Sigmoid colon (tissue), 7 donors: ENCODE data around the gene CYP46A1. TPM values are rescaled to one million over a fixed set of nuclear protein-coding genes. Genes with fewer than 3 reads are reported as not detected.

Experiments
- DNase-seq: peaks from one replicate; pipeline ENCODE4 v3.0.0-alpha.2; 2019
- H3K27ac ChIP-seq, 4 donors: fragments of 200-600 bp; sonication (generic); one replicate each; pipeline ENCODE4 v1.5.1; 2016 to 2019; ENCODE audit warnings: mild to moderate bottlenecking in 1 of 4
- H3K27me3 ChIP-seq, 3 donors: fragments of 200-600 bp; sonication (generic); one replicate each; pipeline ENCODE4 v1.5.1; 2019; ENCODE audit warnings: mild to moderate bottlenecking in 1 of 3
- H3K36me3 ChIP-seq, 4 donors: fragments of 200-600 bp; sonication (generic); one replicate each; pipeline ENCODE4 v1.5.1; 2016 to 2019
- H3K4me1 ChIP-seq, 4 donors: fragments of 200-600 bp; sonication (generic); one replicate each; pipeline ENCODE4 v1.5.1; 2017 to 2019
- H3K4me3 ChIP-seq, 4 donors: fragments of 200-600 bp; sonication (generic); one replicate each; pipeline ENCODE4 v1.5.1; 2017 to 2019; ENCODE audit warnings: mild to moderate bottlenecking in 2 of 4, moderate library complexity in 1 of 4
- H3K9me3 ChIP-seq, 4 donors: fragments of 200-600 bp in 3 of 4; sonication (generic) in 3 of 4; one replicate each; pipeline versions ENCODE4 v1.5.1 to v1.6.1; 2013 to 2019
- EP300 ChIP-seq, 4 donors: sonication (generic); formaldehyde crosslinking; IDR thresholded peaks; one replicate each; pipeline ENCODE4 v1.6.1; 2017; ENCODE audit warnings: antibody characterized with exemption in 4 of 4
- POLR2A ChIP-seq, 2 donors: fragments of 450-650 bp; IDR thresholded peaks; one replicate each; pipeline ENCODE4 v1.6.1; 2016; ENCODE audit warnings: antibody characterized with exemption in 2 of 2, mild to moderate bottlenecking in 2 of 2, moderate library complexity in 2 of 2
- POLR2AphosphoS5 ChIP-seq, 4 donors: sonication (generic); formaldehyde crosslinking; IDR thresholded peaks; one replicate each; pipeline ENCODE4 v1.6.1; 2017; ENCODE audit warnings: antibody characterized with exemption in 4 of 4
- WGBS, 2 donors: extraction: QIAGEN DNeasy Blood & Tissue Kit; methylation state at CpG; one replicate each; pipeline ENCODE4 v1.1.7; 2013; 5-methylcytosine and 5-hydroxymethylcytosine counted together
- intact Hi-C: fragments of 100-400 bp; cut with DNase I; formaldehyde crosslinking; loops from one replicate; pipeline ENCODE4 v1.15.1; 2023
- polyA plus RNA-seq, 3 donors: library from polyadenylated mRNA; stranded (reverse); fragments of 200-250 nt; gene quantifications; one replicate each; pipeline ENCODE4 v1.2.3, GENCODE V29; 2013
- total RNA-seq, 4 donors: library from RNA; depleted of rRNA; stranded (reverse); fragments of >200 nt; gene quantifications; one replicate each; pipeline ENCODE4 v1.1.0, GENCODE V29; 2016
- TF ChIP-seq, protein P1 (sequence below), 4 experiments: fragments of 450-650 bp in 3 of 4; fragments of 200-600 bp in 1 of 4; IDR thresholded peaks; one replicate each; pipeline ENCODE4 v1.5.1; 2016 to 2019; ENCODE audit warnings: antibody characterized with exemption in 4 of 4, mild to moderate bottlenecking in 3 of 4, moderate library complexity in 2 of 4
- donor health status: healthy with polysubstance abuse.
- donor health status: Bipolar disorder and iron deficiency.
- donor health status: healthy.

The CYP46A1 gene
- total and polyA plus RNA-seq, 7 donors, result under 0.01 to 2.0 (median 0.84) TPM; not detected in 1

DNA sequence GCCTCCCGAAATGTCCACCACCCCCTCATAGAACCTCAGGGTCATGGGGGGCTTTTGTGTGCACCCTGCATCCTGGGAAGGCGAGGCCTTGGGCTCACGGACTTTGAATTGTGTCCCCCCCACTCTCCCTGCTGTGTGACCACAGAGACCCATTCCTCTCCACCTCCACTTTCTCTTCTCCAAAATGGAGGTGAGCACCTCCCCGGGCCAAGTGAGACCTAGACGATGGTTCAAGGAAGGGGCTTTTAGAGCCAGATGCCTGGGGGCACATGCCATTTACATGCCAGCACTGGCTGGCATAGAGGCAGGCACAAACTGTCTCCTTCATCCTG lies 33.5 kb downstream of the CYP46A1 start:
- no peaks in the 10 kb centered on the region for H3K9me3 ChIP-seq
- no peaks in the 10 kb centered on the region for H3K27me3 ChIP-seq
- H3K4me1 ChIP-seq, result no peaks in the 10 kb centered on the region
- H3K4me3 ChIP-seq, result no peak overlapping the region
- TF ChIP-seq POLR2A (IDR thresholded peaks at IDR 0.05) (no peak), POLR2AphosphoS5 (IDR thresholded peaks at IDR 0.05) (no peak), EP300 (IDR thresholded peaks at IDR 0.05) (no peak)
- TF ChIP-seq, protein P1, sequence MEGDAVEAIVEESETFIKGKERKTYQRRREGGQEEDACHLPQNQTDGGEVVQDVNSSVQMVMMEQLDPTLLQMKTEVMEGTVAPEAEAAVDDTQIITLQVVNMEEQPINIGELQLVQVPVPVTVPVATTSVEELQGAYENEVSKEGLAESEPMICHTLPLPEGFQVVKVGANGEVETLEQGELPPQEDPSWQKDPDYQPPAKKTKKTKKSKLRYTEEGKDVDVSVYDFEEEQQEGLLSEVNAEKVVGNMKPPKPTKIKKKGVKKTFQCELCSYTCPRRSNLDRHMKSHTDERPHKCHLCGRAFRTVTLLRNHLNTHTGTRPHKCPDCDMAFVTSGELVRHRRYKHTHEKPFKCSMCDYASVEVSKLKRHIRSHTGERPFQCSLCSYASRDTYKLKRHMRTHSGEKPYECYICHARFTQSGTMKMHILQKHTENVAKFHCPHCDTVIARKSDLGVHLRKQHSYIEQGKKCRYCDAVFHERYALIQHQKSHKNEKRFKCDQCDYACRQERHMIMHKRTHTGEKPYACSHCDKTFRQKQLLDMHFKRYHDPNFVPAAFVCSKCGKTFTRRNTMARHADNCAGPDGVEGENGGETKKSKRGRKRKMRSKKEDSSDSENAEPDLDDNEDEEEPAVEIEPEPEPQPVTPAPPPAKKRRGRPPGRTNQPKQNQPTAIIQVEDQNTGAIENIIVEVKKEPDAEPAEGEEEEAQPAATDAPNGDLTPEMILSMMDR (IDR thresholded peaks at IDR 0.05), result no peak
- no peak overlapping the region for H3K27ac ChIP-seq
- intact Hi-C loops, result no loop called here
- no peaks in the 10 kb centered on the region for H3K36me3 ChIP-seq
- 72 to 80% methylated on average over 5 of the region's 5 CpGs for WGBS, 2 donors
- DNase-seq, result no peak

DNA sequence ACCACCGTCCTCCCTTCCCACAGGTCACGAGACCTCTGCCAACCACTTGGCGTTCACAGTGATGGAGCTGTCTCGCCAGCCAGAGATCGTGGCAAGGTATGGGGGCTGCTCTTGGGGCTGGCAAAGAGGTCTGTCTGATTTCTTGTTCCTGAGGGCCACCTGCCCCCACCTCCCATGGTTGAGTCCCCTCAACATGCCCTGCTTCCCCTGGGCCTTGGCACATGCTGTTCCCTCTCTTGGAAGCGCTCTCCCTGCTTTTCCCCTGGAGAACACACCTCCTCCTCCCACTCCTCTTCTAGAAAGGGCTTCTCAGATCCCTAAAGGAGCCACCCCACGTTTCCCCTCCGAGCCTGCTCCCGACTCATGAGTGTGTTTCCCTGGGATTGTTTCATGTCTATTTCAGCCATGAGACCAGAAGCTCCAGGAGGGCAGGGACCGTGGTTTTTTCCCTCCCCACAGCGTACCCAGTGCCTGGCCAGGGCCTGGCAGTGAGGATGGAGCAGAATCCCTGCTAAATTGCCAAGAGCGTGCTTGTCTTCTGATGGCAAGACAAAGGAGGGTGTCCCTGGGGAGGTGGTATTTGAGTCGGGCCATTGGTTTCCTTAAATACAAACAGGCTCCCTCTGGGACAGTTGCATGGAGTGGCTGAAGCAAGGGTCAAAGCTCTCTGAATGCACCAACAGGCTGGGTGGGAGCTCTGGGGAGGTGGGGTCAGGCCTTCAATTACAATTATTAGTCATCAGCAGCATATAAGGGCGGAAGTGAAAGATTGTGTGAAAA lies 34.1 kb downstream of the CYP46A1 start:
- Histone ChIP-seq H3K27me3 (no peaks in the 10 kb centered on the region), H3K27ac (no peak overlapping the region), H3K36me3 (no peaks in the 10 kb centered on the region), H3K4me3 (no peak overlapping the region), H3K4me1 (no peaks in the 10 kb centered on the region), H3K9me3 (no peaks in the 10 kb centered on the region)
- intact Hi-C loops, result no loop called here
- DNase-seq, result no peak
- TF ChIP-seq EP300 (IDR thresholded peaks at IDR 0.05) (no peak), POLR2A (IDR thresholded peaks at IDR 0.05) (no peak), POLR2AphosphoS5 (IDR thresholded peaks at IDR 0.05) (no peak)
- TF ChIP-seq, protein P1 (IDR thresholded peaks at IDR 0.05), result no peak
- WGBS, 2 donors, result 75 to 78% methylated on average over 14 of the region's 14 CpGs

DNA sequence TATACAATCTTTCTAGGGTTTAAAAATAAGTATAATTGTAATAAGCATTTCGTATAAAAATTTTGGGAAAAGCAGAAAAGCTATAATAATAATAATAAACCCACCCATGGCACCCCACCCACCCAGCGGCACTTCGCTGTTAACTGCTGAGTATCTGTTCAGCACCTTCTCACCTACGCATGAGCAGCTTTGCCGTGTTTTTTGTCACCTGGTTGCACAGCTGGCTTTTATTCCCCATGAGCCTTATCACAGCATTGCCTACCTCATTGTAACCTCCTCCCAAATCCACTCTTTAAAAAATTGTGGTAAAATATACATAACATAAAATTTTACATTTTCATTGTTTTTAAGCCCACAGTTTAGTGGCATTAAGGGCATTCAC lies 34.7 kb downstream of the CYP46A1 start:
- DNase-seq, result no peak

DNA sequence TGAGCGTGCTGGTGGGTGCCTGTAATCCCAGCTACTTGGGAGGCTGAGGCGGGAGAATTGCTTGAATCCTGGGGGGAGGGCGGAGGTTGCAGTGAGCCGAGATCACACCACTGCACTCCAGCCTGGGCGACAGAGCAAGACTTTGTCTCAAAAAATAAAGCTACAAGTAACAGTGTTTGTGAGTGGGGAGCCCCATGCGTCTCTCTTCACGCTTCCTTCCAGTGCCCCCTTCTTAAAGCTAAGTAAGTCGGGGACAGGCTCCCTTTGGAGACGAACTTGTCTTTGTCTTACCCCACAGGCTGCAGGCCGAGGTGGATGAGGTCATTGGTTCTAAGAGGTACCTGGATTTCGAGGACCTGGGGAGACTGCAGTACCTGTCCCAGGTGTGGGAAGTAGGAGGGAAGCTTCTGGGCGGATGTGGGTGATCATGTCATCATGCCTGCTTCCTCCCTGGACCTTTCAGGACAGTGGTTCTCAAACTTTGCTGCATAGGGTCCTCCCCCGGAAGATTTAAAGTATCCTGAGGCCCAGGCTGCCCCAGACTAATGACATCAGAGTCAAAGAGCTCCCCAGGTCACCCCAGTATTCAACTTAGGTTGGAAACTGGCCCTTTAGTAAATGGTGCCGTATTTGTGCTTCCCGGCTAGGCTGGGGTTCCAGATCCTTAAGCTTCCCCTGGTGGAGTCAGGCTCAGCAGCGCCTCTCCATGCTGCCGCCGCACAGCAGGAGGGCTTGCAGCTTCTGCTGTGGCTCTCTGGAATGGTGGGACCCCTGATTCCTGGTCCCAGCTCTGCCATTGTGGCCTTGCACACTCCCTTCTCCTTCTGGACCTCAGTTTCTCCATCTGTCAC lies 37.1 kb downstream of the CYP46A1 start:
- no peaks in the 10 kb centered on the region for H3K36me3 ChIP-seq
- H3K4me3 ChIP-seq, result no peak overlapping the region
- WGBS, 2 donors, result 87 to 91% methylated on average over 18 of the region's 18 CpGs
- intact Hi-C loops, result no loop called here
- no peak for DNase-seq
- no peaks in the 10 kb centered on the region for H3K9me3 ChIP-seq
- no peaks in the 10 kb centered on the region for H3K4me1 ChIP-seq
- no peaks in the 10 kb centered on the region for H3K27me3 ChIP-seq
- H3K27ac ChIP-seq, result no peak overlapping the region
- TF ChIP-seq EP300 (IDR thresholded peaks at IDR 0.05) (no peak), POLR2A (IDR thresholded peaks at IDR 0.05) (no peak), POLR2AphosphoS5 (IDR thresholded peaks at IDR 0.05) (no peak)
- TF ChIP-seq, protein P1 (IDR thresholded peaks at IDR 0.05), result no peak

More for the DNA sequence above, 34.7 kb downstream of the CYP46A1 start:
- Histone ChIP-seq H3K9me3 (no peaks in the 10 kb centered on the region), H3K4me3 (no peak overlapping the region), H3K4me1 (no peaks in the 10 kb centered on the region), H3K36me3 (no peaks in the 10 kb centered on the region), H3K27ac (no peak overlapping the region), H3K27me3 (no peaks in the 10 kb centered on the region)
- TF ChIP-seq POLR2A (IDR thresholded peaks at IDR 0.05) (no peak), EP300 (IDR thresholded peaks at IDR 0.05) (no peak), POLR2AphosphoS5 (IDR thresholded peaks at IDR 0.05) (no peak)
- TF ChIP-seq, protein P1 (IDR thresholded peaks at IDR 0.05), result no peak
- intact Hi-C loops, result no loop called here
- whole genome bisulfite sequencing, 2 donors, result 62 to 71% methylated on average over 5 of the region's 5 CpGs
